ENCODE measurements around the gene URI1.

- TF ChIP-seq, protein P1, sequence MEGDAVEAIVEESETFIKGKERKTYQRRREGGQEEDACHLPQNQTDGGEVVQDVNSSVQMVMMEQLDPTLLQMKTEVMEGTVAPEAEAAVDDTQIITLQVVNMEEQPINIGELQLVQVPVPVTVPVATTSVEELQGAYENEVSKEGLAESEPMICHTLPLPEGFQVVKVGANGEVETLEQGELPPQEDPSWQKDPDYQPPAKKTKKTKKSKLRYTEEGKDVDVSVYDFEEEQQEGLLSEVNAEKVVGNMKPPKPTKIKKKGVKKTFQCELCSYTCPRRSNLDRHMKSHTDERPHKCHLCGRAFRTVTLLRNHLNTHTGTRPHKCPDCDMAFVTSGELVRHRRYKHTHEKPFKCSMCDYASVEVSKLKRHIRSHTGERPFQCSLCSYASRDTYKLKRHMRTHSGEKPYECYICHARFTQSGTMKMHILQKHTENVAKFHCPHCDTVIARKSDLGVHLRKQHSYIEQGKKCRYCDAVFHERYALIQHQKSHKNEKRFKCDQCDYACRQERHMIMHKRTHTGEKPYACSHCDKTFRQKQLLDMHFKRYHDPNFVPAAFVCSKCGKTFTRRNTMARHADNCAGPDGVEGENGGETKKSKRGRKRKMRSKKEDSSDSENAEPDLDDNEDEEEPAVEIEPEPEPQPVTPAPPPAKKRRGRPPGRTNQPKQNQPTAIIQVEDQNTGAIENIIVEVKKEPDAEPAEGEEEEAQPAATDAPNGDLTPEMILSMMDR (IDR thresholded peaks at IDR 0.05): no peak
- TF ChIP-seq, protein P2, sequence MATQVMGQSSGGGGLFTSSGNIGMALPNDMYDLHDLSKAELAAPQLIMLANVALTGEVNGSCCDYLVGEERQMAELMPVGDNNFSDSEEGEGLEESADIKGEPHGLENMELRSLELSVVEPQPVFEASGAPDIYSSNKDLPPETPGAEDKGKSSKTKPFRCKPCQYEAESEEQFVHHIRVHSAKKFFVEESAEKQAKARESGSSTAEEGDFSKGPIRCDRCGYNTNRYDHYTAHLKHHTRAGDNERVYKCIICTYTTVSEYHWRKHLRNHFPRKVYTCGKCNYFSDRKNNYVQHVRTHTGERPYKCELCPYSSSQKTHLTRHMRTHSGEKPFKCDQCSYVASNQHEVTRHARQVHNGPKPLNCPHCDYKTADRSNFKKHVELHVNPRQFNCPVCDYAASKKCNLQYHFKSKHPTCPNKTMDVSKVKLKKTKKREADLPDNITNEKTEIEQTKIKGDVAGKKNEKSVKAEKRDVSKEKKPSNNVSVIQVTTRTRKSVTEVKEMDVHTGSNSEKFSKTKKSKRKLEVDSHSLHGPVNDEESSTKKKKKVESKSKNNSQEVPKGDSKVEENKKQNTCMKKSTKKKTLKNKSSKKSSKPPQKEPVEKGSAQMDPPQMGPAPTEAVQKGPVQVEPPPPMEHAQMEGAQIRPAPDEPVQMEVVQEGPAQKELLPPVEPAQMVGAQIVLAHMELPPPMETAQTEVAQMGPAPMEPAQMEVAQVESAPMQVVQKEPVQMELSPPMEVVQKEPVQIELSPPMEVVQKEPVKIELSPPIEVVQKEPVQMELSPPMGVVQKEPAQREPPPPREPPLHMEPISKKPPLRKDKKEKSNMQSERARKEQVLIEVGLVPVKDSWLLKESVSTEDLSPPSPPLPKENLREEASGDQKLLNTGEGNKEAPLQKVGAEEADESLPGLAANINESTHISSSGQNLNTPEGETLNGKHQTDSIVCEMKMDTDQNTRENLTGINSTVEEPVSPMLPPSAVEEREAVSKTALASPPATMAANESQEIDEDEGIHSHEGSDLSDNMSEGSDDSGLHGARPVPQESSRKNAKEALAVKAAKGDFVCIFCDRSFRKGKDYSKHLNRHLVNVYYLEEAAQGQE (IDR thresholded peaks at IDR 0.05; ENCODE audit: insufficient read depth in 1 of 2, low read depth in 2 of 2, low read length in 1 of 2): no peak
Observed at GRCh38 chr19:30023330-30023729, 81.3 kb downstream of the URI1 start.
